GM18951 (cell line): ENCODE data around the gene MIER1.
"Not testable (repeated sequence)": the region's sequence is repeated elsewhere in the genome, so short reads cannot be mapped to it uniquely, and the experiment has no call there.

Experiments
- POLR2A ChIP-seq: IDR thresholded peaks from 4 replicates; pipeline ENCODE4 v1.6.1; 2011; ENCODE audit warnings: mild to moderate bottlenecking; ENCODE audit not compliant: insufficient read length, insufficient read depth; ENCODE audit errors: extremely low read depth
- in situ Hi-C: fragments of 300-500 bp; cut with MboI; formaldehyde crosslinking; loops from one replicate; pipeline ENCODE4 v1.12.0; 2022; ENCODE audit warnings: low sequenced_read_pairs, mixed read lengths, inconsistent platforms; ENCODE audit not compliant: unreplicated experiment

Gene MIER1

DNA sequence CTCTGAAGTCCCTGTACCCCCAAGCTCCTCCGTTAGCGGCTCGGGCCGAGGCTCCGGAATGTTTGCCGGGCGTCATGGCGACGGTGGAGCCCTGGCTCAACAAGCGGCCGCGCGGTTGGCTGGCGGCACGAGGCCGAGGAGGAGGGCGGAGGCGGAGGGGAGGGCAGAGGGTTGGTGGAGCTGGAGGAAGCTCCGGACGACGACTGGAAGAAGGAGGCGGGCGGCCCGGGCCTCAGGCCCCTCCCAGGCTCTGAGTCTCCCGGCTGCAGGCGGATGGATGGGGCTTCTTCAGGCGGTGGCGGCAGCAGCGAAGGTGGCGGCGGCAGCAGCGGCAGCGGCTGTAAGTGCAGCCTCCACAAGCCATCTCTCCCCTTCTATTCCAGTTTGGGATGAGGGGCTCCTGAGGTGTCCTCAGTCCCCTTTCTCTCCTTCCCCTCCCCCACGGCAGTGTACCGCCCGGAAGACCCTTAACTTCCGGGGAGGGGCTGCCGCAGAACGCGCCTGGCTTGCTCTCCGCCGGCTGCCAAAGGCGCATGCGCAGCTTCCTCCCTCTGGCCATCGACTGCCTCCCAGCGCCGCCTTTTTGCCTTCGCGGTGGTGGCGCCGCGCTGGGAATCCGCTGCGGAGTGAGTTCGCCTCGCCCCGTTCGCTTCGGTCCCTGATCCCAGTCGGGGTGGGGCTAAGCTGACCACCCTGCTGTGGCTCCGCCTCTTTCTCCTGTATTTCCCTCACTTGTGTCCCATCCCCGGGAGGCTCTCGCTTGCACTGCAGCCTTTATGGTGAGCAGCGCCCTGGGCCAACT, at the start of gene MIER1, which contains the start of gene DNAI4:
MIER1 (plus strand) TSS at position 235 of the 802 bp plus-strand sequence; CDS start at position 274, 39 bp downstream.
DNAI4 (minus strand) TSS at position 101 of the 802 bp plus-strand sequence; CDS start at position 76, 25 bp downstream.
- in situ Hi-C loops = no loop called here
- TF ChIP-seq POLR2A = peak; percentile 90

DNA sequence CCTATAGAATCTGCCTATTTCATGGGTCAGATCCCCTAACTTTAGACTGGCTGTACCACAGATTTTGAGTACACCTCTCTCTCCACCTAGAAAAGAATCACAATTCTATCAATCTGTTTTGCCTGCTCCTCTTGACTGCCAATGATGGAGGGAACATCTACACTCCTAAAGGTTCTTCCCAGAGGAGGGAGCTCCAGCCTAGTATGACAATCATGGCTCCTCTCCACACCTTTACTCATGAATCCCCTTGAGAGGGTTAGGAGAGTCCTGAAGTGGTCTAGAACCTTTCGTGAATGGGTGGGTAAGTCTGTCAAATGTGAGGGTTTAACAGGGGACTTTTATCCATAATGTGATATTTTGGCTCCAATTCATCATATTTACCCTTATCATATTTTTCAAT, 48.1 kb upstream of the MIER1 start:
- TF ChIP-seq POLR2A = no peak
- in situ Hi-C loops = no loop called here

DNA sequence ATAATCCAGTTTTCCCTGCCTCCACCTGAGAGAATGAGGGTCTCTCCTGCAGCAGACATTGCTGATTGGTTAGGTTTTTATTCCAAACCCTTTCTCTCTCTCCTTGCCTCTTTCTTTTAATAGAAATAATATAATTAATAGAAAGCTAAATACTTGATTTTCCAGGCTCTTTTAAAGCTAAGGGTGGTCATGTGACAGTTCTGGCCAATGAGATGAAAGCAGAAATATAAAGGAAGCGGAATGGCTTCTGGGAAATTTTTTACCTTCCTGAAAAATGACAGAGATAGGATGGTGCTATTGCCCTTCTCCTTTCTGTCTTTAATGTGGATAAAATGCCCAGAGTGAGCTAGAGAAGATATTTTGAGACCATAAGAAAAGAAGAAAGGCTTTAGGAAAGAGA, 35.8 kb upstream of the MIER1 start:
- in situ Hi-C loops = no loop called here
- no peak for TF ChIP-seq POLR2A

DNA sequence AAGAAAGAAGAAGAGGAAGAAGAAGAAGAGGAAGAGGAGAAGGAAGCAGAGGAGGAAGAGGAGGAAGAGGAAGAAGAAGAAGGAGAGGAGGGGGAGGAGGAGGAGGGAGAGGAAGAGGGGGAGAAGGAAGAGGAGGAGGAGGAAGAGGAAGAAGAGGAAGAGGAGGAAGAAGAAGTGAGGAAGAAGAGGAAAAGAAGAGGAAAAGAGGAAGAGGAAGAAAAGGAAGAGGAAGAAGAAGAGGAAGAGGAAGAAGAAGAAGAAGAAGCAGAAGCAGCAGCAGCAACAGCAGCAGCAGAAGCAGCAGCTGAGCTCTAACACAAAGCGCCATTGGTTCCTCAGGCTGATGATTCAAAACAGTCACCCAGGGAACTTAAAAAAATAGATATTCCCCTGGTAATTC, 34.2 kb upstream of the MIER1 start:
- in situ Hi-C loops = no loop called here
- TF ChIP-seq POLR2A = no peak

DNA sequence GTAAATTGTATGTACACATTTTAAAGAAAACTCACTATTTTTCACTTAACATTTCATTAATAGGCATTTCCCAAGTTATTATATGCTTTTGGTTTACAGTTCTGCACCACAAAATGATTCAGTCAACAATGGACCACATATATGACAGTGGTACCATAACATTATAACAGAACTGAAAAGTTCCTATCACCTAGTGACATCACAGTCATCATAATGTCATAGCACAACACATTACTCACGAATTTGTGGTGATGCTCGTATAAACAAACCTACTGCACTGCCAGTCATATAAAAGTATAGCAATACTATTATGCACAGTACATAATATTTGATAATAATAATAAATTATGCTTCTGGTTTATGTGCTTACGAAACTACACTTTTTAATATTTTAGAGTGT, 31.1 kb upstream of the MIER1 start:
- in situ Hi-C loops = no loop called here
- no peak for TF ChIP-seq POLR2A

DNA sequence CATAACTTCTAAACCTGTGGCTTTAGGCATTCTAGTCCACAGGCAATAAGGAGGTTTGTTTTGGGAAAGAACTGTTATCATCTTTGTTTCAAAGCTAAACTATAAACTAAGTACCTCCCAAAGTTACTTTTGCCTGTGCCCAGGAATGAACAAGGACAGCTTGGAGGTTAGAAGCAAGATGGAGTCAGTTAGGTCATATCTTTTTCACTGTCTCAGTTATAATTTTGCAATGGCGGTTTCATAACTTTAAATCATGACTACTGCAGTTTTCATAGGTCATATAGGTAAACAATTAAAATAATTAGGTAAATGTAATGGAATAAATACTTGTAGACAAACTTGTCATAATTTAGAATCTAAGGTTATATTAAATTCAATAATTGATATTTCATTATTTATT, 9.6 kb upstream of the MIER1 start:
- in situ Hi-C loops = not testable (repeated sequence)

DNA sequence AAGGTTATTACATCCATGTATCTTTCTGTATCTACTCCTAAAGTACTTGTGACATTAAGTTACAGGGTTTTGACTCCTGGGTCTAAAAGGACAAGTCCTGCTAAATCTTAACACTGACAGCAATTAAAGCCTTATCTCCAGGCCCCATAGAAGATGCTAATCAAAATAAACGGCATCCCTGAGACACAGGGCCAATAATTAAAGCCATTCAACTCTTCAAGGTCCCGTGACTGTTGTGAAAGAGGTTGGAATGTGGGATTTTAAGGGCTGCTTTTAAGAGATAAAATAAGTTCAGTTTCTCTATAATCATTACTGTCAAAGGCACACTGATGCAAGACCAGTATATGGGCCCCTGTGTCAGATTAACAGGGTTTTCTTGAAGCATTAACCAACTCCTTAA, 8.5 kb upstream of the MIER1 start:
- TF ChIP-seq POLR2A = no peak
- in situ Hi-C loops = no loop called here

DNA sequence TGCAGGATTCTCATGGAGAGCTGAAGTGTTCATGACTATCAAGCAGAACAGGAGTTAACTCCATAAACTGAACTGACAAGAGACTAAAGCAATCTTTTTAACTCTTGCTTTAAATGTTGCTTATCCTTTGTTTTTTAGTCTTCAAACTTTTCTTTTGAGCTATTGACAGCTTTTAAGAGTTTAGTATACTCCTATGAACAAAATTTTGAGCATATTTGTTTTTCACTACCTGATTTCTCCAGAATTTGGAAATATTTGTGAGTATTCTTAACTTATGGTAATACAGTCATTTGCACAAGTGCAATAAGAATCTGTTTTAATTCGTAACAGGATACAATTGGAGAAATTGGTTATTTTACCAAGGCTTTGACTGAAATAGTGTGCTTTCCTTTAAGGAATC, 7.3 kb upstream of the MIER1 start:
- in situ Hi-C loops = no loop called here
- no peak for TF ChIP-seq POLR2A

DNA sequence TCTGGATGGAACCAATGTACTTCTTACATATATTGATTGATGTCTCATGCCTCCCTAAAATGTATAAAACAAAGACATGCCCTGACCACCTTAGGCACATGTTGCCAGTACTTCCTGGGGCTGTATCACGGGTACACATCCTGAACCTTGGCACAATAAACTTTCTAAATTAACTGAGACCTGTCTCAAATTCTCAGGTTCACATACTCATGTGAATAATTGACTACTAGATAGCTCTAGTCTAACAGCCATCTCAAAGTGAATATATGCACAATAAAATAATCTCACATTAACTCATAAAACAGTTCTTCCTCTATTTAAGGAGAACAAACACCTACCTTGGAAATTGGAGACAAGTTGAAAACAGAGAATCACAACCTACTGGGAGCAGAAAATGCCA, 5.7 kb upstream of the MIER1 start:
- in situ Hi-C loops = no loop called here

DNA sequence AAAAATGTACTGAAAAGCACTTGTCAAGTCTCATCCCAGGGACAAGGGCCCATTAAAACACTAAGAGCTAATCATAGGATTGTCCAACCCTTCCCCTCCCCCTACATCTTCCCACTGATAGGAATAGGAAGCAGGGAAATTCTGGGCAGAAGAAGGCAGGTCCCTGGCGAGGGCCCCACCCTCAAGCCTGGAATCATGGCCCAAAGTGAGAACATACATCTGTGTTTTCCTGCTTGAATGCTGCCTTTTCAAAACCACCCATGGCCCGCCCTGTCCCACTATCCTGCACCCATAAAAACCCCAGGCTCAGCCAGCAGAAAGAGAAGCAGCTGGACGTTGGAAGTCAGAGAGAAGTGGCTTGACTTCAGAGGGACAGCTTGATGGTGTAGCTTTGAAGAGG, 5.0 kb upstream of the MIER1 start:
- TF ChIP-seq POLR2A = no peak
- in situ Hi-C loops = no loop called here

More for the DNA sequence above, 5.7 kb upstream of the MIER1 start:
- no peak for TF ChIP-seq POLR2A

DNA sequence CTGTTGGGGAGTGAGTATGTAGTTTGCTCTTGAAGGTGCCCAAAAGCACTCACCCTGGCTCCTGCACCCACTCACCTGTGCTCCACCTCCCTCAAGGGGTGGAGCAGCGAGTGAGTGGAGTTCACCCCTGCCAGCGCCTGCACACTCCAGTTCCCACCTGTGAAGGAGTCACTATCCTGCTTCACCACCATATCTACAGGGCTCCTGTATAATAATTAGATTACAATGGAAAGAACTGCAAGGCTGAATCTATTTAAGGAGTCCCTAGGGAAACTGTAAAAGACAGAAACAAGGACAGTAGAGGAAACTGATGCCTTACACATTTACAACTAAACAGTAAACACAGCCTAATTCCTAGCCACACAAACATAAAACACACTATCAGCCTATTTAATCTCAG, 4.2 kb upstream of the MIER1 start:
- in situ Hi-C loops = no loop called here
- no peak for TF ChIP-seq POLR2A

DNA sequence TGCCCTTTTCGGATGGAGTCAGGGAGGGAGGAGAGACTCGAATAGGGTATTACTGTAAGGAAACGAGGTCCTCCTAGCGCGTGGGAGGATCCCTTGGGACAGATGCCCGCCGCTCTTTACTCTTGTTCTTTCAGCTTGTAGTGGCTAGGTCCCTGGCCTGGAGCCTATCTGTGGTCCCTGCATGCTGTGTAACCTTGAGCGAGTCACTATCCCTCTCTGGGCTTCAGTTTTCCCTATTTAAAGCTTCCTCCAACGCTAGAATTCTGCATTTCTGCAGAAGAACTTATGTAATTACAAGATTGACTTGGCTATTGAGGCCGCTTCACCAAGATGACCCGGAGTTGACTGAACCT, 744 bp downstream of the MIER1 start:
- in situ Hi-C loops = no loop called here

DNA sequence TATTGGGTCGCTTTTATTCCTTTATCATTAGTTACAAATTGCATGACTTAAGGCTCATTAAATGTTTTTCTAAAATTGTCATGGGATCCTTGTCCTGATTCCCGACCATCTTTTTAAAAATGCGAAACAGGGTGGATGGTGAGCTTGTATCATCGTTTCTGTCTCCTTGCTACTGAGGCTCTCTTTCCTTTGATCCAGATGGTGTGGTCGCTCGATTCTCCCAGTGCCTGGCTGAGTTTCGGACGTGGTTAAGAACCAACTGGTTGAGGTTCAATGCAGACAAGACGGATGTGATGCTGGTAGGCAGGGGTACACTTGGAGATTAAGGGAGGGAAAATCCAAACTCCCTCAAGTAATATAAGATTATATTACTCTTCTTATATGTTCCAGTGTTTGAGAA, 1.2 kb downstream of the MIER1 start:
- TF ChIP-seq POLR2A = no peak
- in situ Hi-C loops = no loop called here

More for the DNA sequence above, 744 bp downstream of the MIER1 start:
- no peak for TF ChIP-seq POLR2A

DNA sequence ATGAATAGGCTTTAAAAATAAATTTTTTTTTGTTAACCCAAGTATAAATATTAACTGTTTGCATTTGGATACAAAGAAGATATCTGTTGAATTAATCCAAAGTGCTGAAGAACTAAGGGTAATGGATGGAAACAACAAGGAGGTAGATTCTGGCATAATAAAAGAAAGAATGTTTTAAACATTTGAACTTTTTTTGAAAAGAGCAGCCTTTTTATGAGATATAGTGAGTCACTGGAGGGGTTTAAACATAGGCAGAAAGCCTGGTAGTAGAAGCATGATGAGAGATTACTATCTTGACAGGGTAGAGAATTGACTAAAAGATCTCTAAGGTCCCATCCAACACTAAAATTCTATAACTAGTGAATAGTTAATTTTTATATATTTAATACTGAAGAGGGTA, 2.7 kb downstream of the MIER1 start:
- in situ Hi-C loops = no loop called here

More for the DNA sequence above, 2.7 kb downstream of the MIER1 start:
- TF ChIP-seq POLR2A = no peak
